Measurements from ENCODE around the gene ZMIZ1.
A peak's percentile ranks its signal among the peaks of the same experiment; 100 is the strongest.

ZMIZ1 gene

DNA sequence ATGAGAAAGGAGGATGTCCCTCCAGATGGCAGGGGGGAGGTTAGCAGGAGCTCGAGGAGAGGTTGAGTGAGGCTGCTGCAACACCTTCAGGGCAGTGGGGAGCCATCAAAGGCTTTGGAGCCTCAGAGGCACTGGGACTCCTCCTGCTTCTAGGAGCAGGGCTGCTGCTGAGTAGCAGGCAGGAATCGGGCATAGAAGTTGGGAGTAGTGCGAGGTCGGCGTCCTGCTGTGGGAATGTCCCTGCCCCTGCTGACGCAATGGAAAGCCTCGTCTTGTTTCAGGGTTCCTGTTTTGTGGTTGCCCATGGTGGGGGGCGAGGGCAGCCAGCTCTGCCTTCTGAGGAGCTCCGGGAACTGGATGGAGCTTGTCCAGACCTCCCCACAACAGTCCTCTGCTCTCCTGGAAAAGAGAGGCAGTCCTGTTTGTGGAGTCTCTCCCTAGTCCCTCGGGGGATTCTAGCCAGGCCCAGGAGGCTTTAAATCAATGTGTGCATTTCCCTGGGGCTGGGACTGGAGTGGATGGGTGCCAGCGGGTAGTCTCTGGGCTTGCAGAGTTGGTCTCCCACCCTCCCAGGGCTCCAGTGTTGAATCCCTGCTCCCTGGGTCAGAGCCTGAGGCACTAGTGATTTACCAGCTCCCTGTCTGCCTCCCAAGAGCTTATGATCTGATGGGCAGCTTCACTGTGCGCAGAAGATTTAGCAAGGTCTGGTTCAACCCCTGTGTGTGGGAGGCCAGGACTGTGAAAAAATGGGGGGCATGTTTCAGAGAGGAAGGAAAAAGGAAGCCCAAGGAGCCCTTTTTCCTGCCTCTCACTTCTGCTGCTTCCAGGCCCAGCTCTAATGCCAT lies 179.8 kb downstream of the ZMIZ1 start:
- Histone ChIP-seq H3K9me3 (ENCODE audit: severe bottlenecking) (no peaks in the 10 kb centered on the region), H3K4me3 (ENCODE audit: low read depth, low read length) (no peak overlapping the region), H3K36me3 (peaks cover 18% of the 10 kb centered on the region), H3K27ac (0 out of 2 replicates have a peak overlapping the region, but pooled peaks have one; percentile 19), H3K27me3 (ENCODE audit: insufficient read depth, low read depth, severe bottlenecking) (no peaks in the 10 kb centered on the region)
- TF ChIP-seq, protein P1, sequence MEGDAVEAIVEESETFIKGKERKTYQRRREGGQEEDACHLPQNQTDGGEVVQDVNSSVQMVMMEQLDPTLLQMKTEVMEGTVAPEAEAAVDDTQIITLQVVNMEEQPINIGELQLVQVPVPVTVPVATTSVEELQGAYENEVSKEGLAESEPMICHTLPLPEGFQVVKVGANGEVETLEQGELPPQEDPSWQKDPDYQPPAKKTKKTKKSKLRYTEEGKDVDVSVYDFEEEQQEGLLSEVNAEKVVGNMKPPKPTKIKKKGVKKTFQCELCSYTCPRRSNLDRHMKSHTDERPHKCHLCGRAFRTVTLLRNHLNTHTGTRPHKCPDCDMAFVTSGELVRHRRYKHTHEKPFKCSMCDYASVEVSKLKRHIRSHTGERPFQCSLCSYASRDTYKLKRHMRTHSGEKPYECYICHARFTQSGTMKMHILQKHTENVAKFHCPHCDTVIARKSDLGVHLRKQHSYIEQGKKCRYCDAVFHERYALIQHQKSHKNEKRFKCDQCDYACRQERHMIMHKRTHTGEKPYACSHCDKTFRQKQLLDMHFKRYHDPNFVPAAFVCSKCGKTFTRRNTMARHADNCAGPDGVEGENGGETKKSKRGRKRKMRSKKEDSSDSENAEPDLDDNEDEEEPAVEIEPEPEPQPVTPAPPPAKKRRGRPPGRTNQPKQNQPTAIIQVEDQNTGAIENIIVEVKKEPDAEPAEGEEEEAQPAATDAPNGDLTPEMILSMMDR (IDR thresholded peaks at IDR 0.05; ENCODE audit: low read depth, low read length) = no peak
- peak; percentile 53 for DNase-seq

DNA sequence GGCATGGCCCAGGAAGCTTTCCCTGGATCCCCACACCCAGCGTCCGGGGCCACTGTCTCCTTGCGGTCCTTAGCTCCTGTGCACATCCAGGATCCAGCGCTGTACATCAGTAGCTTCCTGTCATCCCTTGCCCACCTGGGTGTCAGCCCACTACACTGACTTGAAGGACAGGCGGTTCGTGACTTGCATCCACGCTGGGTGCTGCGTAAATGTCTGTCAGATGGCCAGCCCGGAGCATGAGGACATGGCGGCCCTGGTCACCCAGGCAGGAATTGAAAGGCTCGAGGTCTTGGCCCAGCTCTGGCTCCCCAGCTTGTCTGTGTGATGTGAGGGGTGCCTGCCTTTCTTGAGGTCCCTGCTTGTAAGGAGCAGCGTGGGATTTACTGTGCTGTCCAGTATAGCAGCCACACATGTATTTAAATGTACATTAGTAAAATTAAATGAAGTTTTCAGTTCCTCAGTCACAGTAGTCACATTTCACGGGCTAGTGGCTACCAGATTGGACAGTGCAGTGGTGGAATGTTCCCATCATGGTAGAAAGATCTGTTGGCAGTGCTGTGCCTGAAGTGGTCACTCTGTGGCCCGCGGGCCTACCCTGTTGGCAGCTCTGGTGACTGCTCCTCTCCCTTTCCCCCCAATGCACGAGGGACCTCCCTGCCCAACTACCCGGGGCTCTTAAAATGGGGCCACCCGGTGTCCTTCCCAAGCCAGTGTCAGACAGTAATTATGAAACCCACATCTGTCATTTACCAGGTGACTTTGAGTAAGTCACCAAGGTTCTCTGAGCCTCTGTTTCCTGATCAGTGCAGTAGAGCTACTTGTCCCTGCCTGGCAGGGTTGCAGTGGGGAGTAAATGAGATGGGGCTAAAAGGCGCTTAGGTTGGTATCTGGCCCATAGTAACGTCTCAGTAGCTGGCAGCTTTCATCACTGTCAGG lies 180.7 kb downstream of the ZMIZ1 start:
- H3K4me3 ChIP-seq (ENCODE audit: low read depth, low read length) = no peak overlapping the region
- TF ChIP-seq, protein P1 (IDR thresholded peaks at IDR 0.05; ENCODE audit: low read depth, low read length) = no peak
- no peaks in the 10 kb centered on the region for H3K27me3 ChIP-seq (ENCODE audit: insufficient read depth, low read depth, severe bottlenecking)
- no peak for DNase-seq
- H3K27ac ChIP-seq = no peak overlapping the region
- H3K9me3 ChIP-seq (ENCODE audit: severe bottlenecking) = no peaks in the 10 kb centered on the region
- peaks cover 18% of the 10 kb centered on the region for H3K36me3 ChIP-seq

DNA sequence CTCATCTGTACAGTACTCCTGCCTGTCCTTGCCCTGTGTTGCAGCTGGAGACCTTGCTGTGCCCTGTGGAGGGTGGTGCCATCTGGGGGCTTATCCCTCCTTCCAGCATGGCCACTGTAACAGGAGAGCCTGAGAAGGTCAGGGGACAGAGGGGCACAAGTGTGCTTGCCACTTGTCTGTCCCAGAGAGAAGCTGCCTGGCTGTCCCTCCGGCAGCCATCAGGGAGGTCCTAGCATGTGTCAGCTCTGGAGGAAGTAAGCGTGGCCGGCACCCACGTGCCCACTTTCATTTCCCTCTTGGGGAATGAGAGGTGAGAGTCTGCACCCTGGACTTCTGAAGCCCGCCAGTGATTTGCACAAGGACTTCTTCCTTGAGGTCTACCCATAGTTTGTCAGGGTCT lies 181.5 kb downstream of the ZMIZ1 start:
- no peaks in the 10 kb centered on the region for H3K27me3 ChIP-seq (ENCODE audit: insufficient read depth, low read depth, severe bottlenecking)
- H3K4me3 ChIP-seq (ENCODE audit: low read depth, low read length) = no peak overlapping the region
- H3K27ac ChIP-seq = no peak overlapping the region
- no peaks in the 10 kb centered on the region for H3K9me3 ChIP-seq (ENCODE audit: severe bottlenecking)
- H3K36me3 ChIP-seq = peaks cover 21% of the 10 kb centered on the region
- no peak for DNase-seq
- TF ChIP-seq, protein P1 (IDR thresholded peaks at IDR 0.05; ENCODE audit: low read depth, low read length) = no peak

DNA sequence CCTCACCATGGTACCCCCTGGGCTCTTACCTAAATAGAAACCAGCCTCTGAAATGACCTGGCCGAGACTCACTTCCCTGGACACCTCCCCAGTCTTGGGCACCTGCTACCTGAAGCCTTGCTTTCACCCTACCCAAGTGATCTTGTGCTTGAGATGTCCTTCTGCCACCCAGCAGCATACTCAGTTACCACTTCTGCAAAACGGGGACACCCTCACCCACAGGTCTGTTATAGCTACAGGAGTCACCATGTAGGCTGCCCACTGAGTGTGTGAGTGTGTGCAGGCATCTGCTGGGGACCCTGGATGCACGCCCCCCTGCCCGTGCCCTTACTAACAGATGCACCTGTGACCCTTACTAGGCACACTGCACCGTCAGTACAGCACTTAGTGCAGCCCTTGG lies 183.7 kb downstream of the ZMIZ1 start:
- no peaks in the 10 kb centered on the region for H3K27me3 ChIP-seq (ENCODE audit: insufficient read depth, low read depth, severe bottlenecking)
- H3K27ac ChIP-seq = no peak overlapping the region; the same call in 1 of the 2 replicates
- H3K9me3 ChIP-seq (ENCODE audit: severe bottlenecking) = no peaks in the 10 kb centered on the region
- H3K4me3 ChIP-seq (ENCODE audit: low read depth, low read length) = no peak overlapping the region
- TF ChIP-seq, protein P1 (IDR thresholded peaks at IDR 0.05; ENCODE audit: low read depth, low read length) = no peak
- no peak for DNase-seq
- peaks cover 9% of the 10 kb centered on the region for H3K36me3 ChIP-seq

DNA sequence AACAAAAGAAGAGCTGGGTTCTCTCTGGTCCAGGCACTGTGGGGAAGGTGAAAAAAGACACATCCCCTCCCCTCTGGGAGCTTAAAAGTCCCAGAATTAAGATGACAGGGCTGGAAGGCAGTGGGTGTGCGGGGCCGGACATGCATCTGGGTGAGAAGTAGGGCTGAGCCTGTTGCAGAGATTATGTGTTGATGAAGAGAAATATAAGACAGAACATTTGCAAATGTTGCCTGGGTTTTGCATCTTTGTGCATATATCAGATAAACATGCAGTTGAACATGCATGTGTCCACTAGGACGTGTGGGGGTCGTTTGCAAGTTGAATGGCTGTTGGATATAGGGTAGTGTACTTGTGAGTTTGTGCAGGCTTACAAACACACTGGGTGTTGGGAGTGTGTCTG lies 184.2 kb downstream of the ZMIZ1 start:
- Histone ChIP-seq H3K27me3 (ENCODE audit: insufficient read depth, low read depth, severe bottlenecking) (no peaks in the 10 kb centered on the region), H3K36me3 (peaks cover 9% of the 10 kb centered on the region), H3K9me3 (ENCODE audit: severe bottlenecking) (no peaks in the 10 kb centered on the region), H3K27ac (no peak overlapping the region), H3K4me3 (ENCODE audit: low read depth, low read length) (no peak overlapping the region)
- TF ChIP-seq, protein P1 (IDR thresholded peaks at IDR 0.05; ENCODE audit: low read depth, low read length) = no peak
- no peak for DNase-seq

Measured in WERI-Rb-1 (cell line).